Measurements from ENCODE around the gene DLGAP1.
A peak's percentile ranks its signal among the peaks of the same experiment; 100 is the strongest.

DLGAP1 gene

GRCh38 chr18:3447068-3447894, 1007.8 kb downstream of the DLGAP1 start (continued):
- TF ChIP-seq ZNF140 (tag by site-specific recombination; IDR thresholded peaks at IDR 0.05) (no peak), ZXDB (tag by site-specific recombination; IDR thresholded peaks at IDR 0.05) (no peak), YY2 (tag by site-specific recombination; IDR thresholded peaks at IDR 0.05) (no peak), GLI4 (tag by site-specific recombination; IDR thresholded peaks at IDR 0.05) (no peak), ZNF600 (tag by site-specific recombination; IDR thresholded peaks at IDR 0.05) (0 out of 2 replicates have a peak, but pooled peaks have one; percentile 21), ZNF558 (tag by site-specific recombination; IDR thresholded peaks at IDR 0.05) (no peak), KLF10 (tag by site-specific recombination; IDR thresholded peaks at IDR 0.05) (no peak), ZFHX2 (tag by site-specific recombination; conservative IDR thresholded peaks at IDR 0.05) (no peak), PATZ1 (tag by site-specific recombination; IDR thresholded peaks at IDR 0.05) (peak; percentile 61), ZNF350 (tag by site-specific recombination; IDR thresholded peaks at IDR 0.05) (no peak), ZNF221 (tag by site-specific recombination; IDR thresholded peaks at IDR 0.05; ENCODE audit: borderline replicate concordance) (no peak), ZNF404 (tag by site-specific recombination; IDR thresholded peaks at IDR 0.05) (no peak), ZNF324 (tag by site-specific recombination; IDR thresholded peaks at IDR 0.05) (no peak), PRDM10 (tag by site-specific recombination; IDR thresholded peaks at IDR 0.05) (peak; percentile 88), ZFP3 (tag by site-specific recombination; IDR thresholded peaks at IDR 0.05; ENCODE audit: low read depth) (no peak), ZBTB1 (tag by site-specific recombination; IDR thresholded peaks at IDR 0.05) (no peak), ZSCAN30 (tag by site-specific recombination; IDR thresholded peaks at IDR 0.05) (0 out of 2 replicates have a peak, but pooled peaks have one; percentile 7), KLF7 (tag by site-specific recombination; IDR thresholded peaks at IDR 0.05; ENCODE audit: borderline replicate concordance) (no peak), ZNF76 (tag by site-specific recombination; IDR thresholded peaks at IDR 0.05; ENCODE audit: borderline replicate concordance, low read depth) (peak; percentile 66), ZNF473 (tag by site-specific recombination; IDR thresholded peaks at IDR 0.05) (no peak), AEBP2 (tag by site-specific recombination; IDR thresholded peaks at IDR 0.05; ENCODE audit: borderline replicate concordance) (no peak), KLF1 (tag by site-specific recombination; IDR thresholded peaks at IDR 0.05) (no peak), ZNF133 (tag by site-specific recombination; IDR thresholded peaks at IDR 0.05) (no peak), MEIS1 (CRISPR knock-in tag; IDR thresholded peaks at IDR 0.05; ENCODE audit: borderline replicate concordance) (no peak), REPIN1 (tag by site-specific recombination; IDR thresholded peaks at IDR 0.05; ENCODE audit: low read depth) (no peak), ZNF132 (tag by site-specific recombination; IDR thresholded peaks at IDR 0.05; ENCODE audit: borderline replicate concordance) (no peak), ZNF664 (tag by site-specific recombination; IDR thresholded peaks at IDR 0.05) (no peak), PBX3 (CRISPR knock-in tag; IDR thresholded peaks at IDR 0.05) (no peak), ZNF501 (tag by site-specific recombination; IDR thresholded peaks at IDR 0.05) (0 out of 2 replicates have a peak, but pooled peaks have one; percentile 9), ZNF645 (tag by site-specific recombination; IDR thresholded peaks at IDR 0.05) (no peak), ZNF670 (tag by site-specific recombination; IDR thresholded peaks at IDR 0.05; ENCODE audit: low read depth) (no peak)
